Liver (tissue), 9 donors: ENCODE data around the gene LSAMP. TPM values are rescaled to one million over a fixed set of nuclear protein-coding genes. Genes with fewer than 3 reads are reported as not detected.

Experiments used
- DNase-seq: peaks from one replicate; pipeline ENCODE4 v3.0.0-alpha.2; 2017; ENCODE audit warnings: low spot score
- H3K27ac ChIP-seq, 2 donors: one replicate each; pipeline ENCODE4 v1.7.0; 2013; ENCODE audit warnings: inconsistent platforms in 2 of 2, low read length in 2 of 2, control low read depth in 1 of 2, low read depth in 1 of 2, mild to moderate bottlenecking in 1 of 2
- H3K27me3 ChIP-seq, 4 donors: one replicate each; pipeline versions ENCODE4 v1.6.1 to v1.7.0; 2013; ENCODE audit warnings: low read length in 3 of 4, inconsistent platforms in 1 of 4, mild to moderate bottlenecking in 1 of 4, moderate library complexity in 1 of 4; ENCODE audit not compliant: control insufficient read depth in 4 of 4, insufficient read depth in 4 of 4
- H3K36me3 ChIP-seq, 4 donors: one replicate each; pipeline versions ENCODE4 v1.6.1 to v1.7.0; 2013; ENCODE audit warnings: low read length in 3 of 4, mild to moderate bottlenecking in 3 of 4, low read depth in 1 of 4, moderate library complexity in 1 of 4; ENCODE audit not compliant: control insufficient read depth in 4 of 4, insufficient read depth in 3 of 4
- H3K4me1 ChIP-seq, 4 donors: one replicate each; pipeline versions ENCODE4 v1.6.1 to v1.7.0; 2013; ENCODE audit warnings: low read length in 3 of 4, mild to moderate bottlenecking in 3 of 4, moderate library complexity in 1 of 4; ENCODE audit not compliant: control insufficient read depth in 4 of 4, insufficient read depth in 4 of 4
- H3K4me3 ChIP-seq, 3 donors: one replicate each; pipeline versions ENCODE4 v1.6.1 to v1.7.0; 2013; ENCODE audit warnings: low read length in 3 of 3, control low read depth in 1 of 3, low read depth in 1 of 3, mild to moderate bottlenecking in 1 of 3
- H3K9ac ChIP-seq, 2 donors: one replicate each; pipeline ENCODE4 v1.7.0; 2013; ENCODE audit warnings: low read length in 2 of 2, mild to moderate bottlenecking in 2 of 2, moderate library complexity in 2 of 2, control low read depth in 1 of 2, low read depth in 1 of 2
- H3K9me3 ChIP-seq, 4 donors: one replicate each; pipeline versions ENCODE4 v1.6.1 to v1.7.0; 2013; ENCODE audit warnings: low read length in 3 of 4; ENCODE audit not compliant: control insufficient read depth in 4 of 4
- CTCF ChIP-seq: fragments of 150-350 bp; IDR thresholded peaks from 2 replicates; pipeline ENCODE4 v1.5.1; 2017; ENCODE audit warnings: improper control_type of control experiment, low read depth, low read length; ENCODE audit not compliant: missing input control
- EGR1 ChIP-seq, 2 donors: IDR thresholded peaks; 2 replicates each; pipeline ENCODE4 v1.6.1; 2016 to 2018; ENCODE audit warnings: antibody characterized with exemption in 2 of 2, low read depth in 2 of 2
- FOXA2 ChIP-seq: IDR thresholded peaks from 2 replicates; pipeline ENCODE4 v1.6.1; 2016; ENCODE audit warnings: antibody characterized with exemption
- GABPA ChIP-seq, 2 donors: IDR thresholded peaks in 1 of 2; conservative IDR thresholded peaks in 1 of 2; 2 replicates each; pipeline ENCODE4 v1.6.1; 2016; ENCODE audit warnings: antibody characterized with exemption in 2 of 2, mild to moderate bottlenecking in 1 of 2, moderate library complexity in 1 of 2
- HNF4A ChIP-seq, 2 donors: conservative IDR thresholded peaks; 2 replicates each; pipeline ENCODE4 v1.6.1; 2016; ENCODE audit warnings: antibody characterized with exemption in 2 of 2, mild to moderate bottlenecking in 2 of 2
- HNF4G ChIP-seq: IDR thresholded peaks from 2 replicates; pipeline ENCODE4 v1.6.1; 2016; ENCODE audit warnings: antibody characterized with exemption
- JUND ChIP-seq, 2 donors: IDR thresholded peaks; 2 replicates each; pipeline ENCODE4 v1.6.1; 2016; ENCODE audit warnings: antibody characterized with exemption in 2 of 2
- MAX ChIP-seq: IDR thresholded peaks from 2 replicates; pipeline ENCODE4 v1.6.1; 2016; ENCODE audit warnings: antibody characterized with exemption
- NR2F2 ChIP-seq: IDR thresholded peaks from 2 replicates; pipeline ENCODE4 v1.6.1; 2016; ENCODE audit warnings: antibody characterized with exemption
- RAD21 ChIP-seq, 2 donors: IDR thresholded peaks; 2 replicates each; pipeline ENCODE4 v1.6.1; 2016; ENCODE audit warnings: antibody characterized with exemption in 2 of 2, mild to moderate bottlenecking in 2 of 2
- RXRA ChIP-seq, 2 donors: IDR thresholded peaks; 2 replicates each; pipeline ENCODE4 v1.6.1; 2017 to 2018; ENCODE audit warnings: antibody characterized with exemption in 2 of 2, mild to moderate bottlenecking in 1 of 2
- TAF1 ChIP-seq: conservative IDR thresholded peaks from 2 replicates; pipeline ENCODE4 v1.6.1; 2016; ENCODE audit warnings: antibody characterized with exemption, mild to moderate bottlenecking
- ZBTB33 ChIP-seq: IDR thresholded peaks from 2 replicates; pipeline ENCODE4 v1.6.1; 2016; ENCODE audit warnings: antibody characterized with exemption
- WGBS: extraction: QIAGEN DNeasy Blood & Tissue Kit; methylation state at CpG from one replicate; pipeline ENCODE4 v1.1.7; 2013; 5-methylcytosine and 5-hydroxymethylcytosine counted together
- polyA plus RNA-seq, 2 donors: library from polyadenylated mRNA; stranded (reverse) in 1 of 2; unstranded in 1 of 2; fragments of 200-250 nt in 1 of 2; fragments of >200 nt in 1 of 2; fragmentation: Nextera tagmentation in 1 of 2; extraction: Ambion mirVana in 1 of 2; gene quantifications; one replicate each; pipeline versions ENCODE4 v1.2.1 to v1.2.3, GENCODE V29; 2013 to 2015
- total RNA-seq, 2 donors: library from RNA; depleted of rRNA; stranded (reverse); fragments of >200 nt; gene quantifications; one replicate each; pipeline ENCODE4 v1.2.3, GENCODE V29; 2014
- TF ChIP-seq, protein P1 (sequence below): IDR thresholded peaks from 2 replicates; pipeline ENCODE4 v1.6.1; 2016; ENCODE audit warnings: antibody characterized with exemption, mild to moderate bottlenecking
- donor health status: healthy.
- donor health status: healthy.
- donor health status: healthy.
- donor health status: healthy.
- donor health status: healthy.

LSAMP gene
- total and polyA plus RNA-seq, 4 donors, result 0.01 to 0.17 (median 0.06) TPM

GRCh38 chr3:115804713-115805119 lies 640.6 kb downstream of the LSAMP start:
- Histone ChIP-seq H3K4me1 (no peaks in the 10 kb centered on the region), H3K27me3 (peaks cover 0 to 11% (median 0%) of the 10 kb centered on the region in 4 donors), H3K4me3 (no peak overlapping the region), H3K9ac (no peak overlapping the region), H3K36me3 (no peaks in the 10 kb centered on the region), H3K9me3 (no peaks in the 10 kb centered on the region), H3K27ac (no peak overlapping the region)
- 60% methylated on average over 2 of the region's 2 CpGs for WGBS
- no peak for DNase-seq
- TF ChIP-seq HNF4G, result no peak
- TF ChIP-seq TAF1, result no peak
- TF ChIP-seq MAX, result no peak
- no peak for TF ChIP-seq HNF4A (conservative IDR thresholded peaks at IDR 0.05)
- TF ChIP-seq NR2F2, result no peak
- no peak for TF ChIP-seq GABPA (IDR thresholded peaks at IDR 0.05 in 1 of 2, conservative IDR thresholded peaks at IDR 0.05 in 1 of 2)
- TF ChIP-seq EGR1 (IDR thresholded peaks at IDR 0.05; ENCODE audit: low read depth in 2 of 2), result no peak
- no peak for TF ChIP-seq FOXA2
- no peak for TF ChIP-seq JUND (IDR thresholded peaks at IDR 0.05)
- TF ChIP-seq, protein P1, sequence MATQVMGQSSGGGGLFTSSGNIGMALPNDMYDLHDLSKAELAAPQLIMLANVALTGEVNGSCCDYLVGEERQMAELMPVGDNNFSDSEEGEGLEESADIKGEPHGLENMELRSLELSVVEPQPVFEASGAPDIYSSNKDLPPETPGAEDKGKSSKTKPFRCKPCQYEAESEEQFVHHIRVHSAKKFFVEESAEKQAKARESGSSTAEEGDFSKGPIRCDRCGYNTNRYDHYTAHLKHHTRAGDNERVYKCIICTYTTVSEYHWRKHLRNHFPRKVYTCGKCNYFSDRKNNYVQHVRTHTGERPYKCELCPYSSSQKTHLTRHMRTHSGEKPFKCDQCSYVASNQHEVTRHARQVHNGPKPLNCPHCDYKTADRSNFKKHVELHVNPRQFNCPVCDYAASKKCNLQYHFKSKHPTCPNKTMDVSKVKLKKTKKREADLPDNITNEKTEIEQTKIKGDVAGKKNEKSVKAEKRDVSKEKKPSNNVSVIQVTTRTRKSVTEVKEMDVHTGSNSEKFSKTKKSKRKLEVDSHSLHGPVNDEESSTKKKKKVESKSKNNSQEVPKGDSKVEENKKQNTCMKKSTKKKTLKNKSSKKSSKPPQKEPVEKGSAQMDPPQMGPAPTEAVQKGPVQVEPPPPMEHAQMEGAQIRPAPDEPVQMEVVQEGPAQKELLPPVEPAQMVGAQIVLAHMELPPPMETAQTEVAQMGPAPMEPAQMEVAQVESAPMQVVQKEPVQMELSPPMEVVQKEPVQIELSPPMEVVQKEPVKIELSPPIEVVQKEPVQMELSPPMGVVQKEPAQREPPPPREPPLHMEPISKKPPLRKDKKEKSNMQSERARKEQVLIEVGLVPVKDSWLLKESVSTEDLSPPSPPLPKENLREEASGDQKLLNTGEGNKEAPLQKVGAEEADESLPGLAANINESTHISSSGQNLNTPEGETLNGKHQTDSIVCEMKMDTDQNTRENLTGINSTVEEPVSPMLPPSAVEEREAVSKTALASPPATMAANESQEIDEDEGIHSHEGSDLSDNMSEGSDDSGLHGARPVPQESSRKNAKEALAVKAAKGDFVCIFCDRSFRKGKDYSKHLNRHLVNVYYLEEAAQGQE, result no peak
- no peak for TF ChIP-seq RXRA (IDR thresholded peaks at IDR 0.05)
- TF ChIP-seq CTCF, result no peak
- no peak for TF ChIP-seq ZBTB33

DNA sequence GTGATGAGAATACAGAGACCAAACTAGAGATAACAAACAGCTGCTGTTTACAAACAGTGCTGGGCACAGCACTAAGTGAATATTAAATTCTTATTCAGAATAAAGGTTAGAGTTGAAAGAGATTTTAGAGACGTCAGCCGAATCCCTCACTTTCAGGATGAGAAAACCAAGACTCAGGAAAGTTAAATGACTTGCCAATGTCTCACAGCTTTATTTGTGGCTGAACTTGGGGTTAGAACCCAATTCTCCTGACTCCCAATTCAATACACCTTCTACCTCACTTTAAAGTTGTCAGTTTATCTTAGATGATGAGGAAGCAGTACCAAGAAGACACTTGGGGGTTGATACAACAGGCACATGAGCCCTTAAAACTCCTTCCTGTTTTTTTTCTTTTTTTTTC lies 641.1 kb downstream of the LSAMP start:
- H3K4me1 ChIP-seq, result no peaks in the 10 kb centered on the region
- no peaks in the 10 kb centered on the region for H3K9me3 ChIP-seq
- no peak overlapping the region for H3K27ac ChIP-seq
- no peak for DNase-seq
- peaks cover 0 to 11% (median 0%) of the 10 kb centered on the region in 4 donors for H3K27me3 ChIP-seq
- TF ChIP-seq JUND (IDR thresholded peaks at IDR 0.05), result no peak
- TF ChIP-seq RAD21 (IDR thresholded peaks at IDR 0.05), result no peak
- 76% methylated on average over 2 of the region's 2 CpGs for WGBS
- H3K36me3 ChIP-seq, result no peaks in the 10 kb centered on the region
- H3K4me3 ChIP-seq, result no peak overlapping the region
- no peak overlapping the region for H3K9ac ChIP-seq
